A549 (cell line): Measurements from ENCODE around the gene CXCR1. TPM values are rescaled to one million over a fixed set of nuclear protein-coding genes. Genes with fewer than 3 reads are reported as not detected.

ENCODE experiments used
- ATAC-seq, 2 experiments: fragments of 200-7000 bp in 1 of 2; fragments of >200 bp in 1 of 2; cut with Nextera tagmentation in 1 of 2; cut with Tn5 transposase in 1 of 2; 3 replicates each; pipeline versions ENCODE4 v1.8.0 to v1.9.1; 2018 to 2020; ENCODE audit warnings: mild to moderate bottlenecking in 1 of 2, moderate library complexity in 1 of 2
- CTCF ChIA-PET: fragments of 300-600 bp; sonication (Branson Sonifier 250); formaldehyde crosslinking; extraction: SDS; loops from one replicate; lab custom pipeline; 2021; ENCODE audit warnings: antibody characterized with exemption, inconsistent platforms; lab: Yijun Ruan, JAX
- POLR2A ChIA-PET: fragments of 350-600 bp; formaldehyde crosslinking; extraction: SDS; loops from one replicate; lab custom pipeline; 2021; ENCODE audit warnings: antibody characterized with exemption, inconsistent platforms; lab: Yijun Ruan, JAX
- DNase-seq, 2 experiments: peaks; one replicate each; pipeline versions ENCODE4 v3.0.0 to v3.0.0-alpha.2; 2011 to 2016; ENCODE audit warnings: low read depth in 1 of 2, low spot score in 1 of 2
- FAIRE-seq: peaks from 2 replicates; lab custom pipeline; 2011; peaks lifted over from hg19 to GRCh38; lab: Jason Lieb, UNC
- H3K27ac ChIP-seq, 2 experiments: fragments of >200 bp; sonication (Bioruptor Twin); formaldehyde crosslinking; 3 replicates each; pipeline ENCODE4 v1.5.1; 2016 to 2017
- H3K4me1 ChIP-seq: fragments of >200 bp; sonication (Bioruptor Twin); formaldehyde crosslinking; 3 replicates; pipeline ENCODE4 v1.6.1; 2016
- H3K4me2 ChIP-seq: fragments of >200 bp; sonication (Bioruptor Twin); formaldehyde crosslinking; 3 replicates; pipeline ENCODE4 v1.6.1; 2016
- H3K4me3 ChIP-seq: fragments of >200 bp; sonication (Bioruptor Twin); formaldehyde crosslinking; 3 replicates; pipeline ENCODE4 v1.5.1; 2016
- H3K9me3 ChIP-seq: fragments of >200 bp; sonication (Bioruptor Twin); formaldehyde crosslinking; 3 replicates; pipeline ENCODE4 v1.6.1; 2016
- BCL3 ChIP-seq: fragments of >200 bp; sonication (Bioruptor Twin); formaldehyde crosslinking; IDR thresholded peaks from 3 replicates; pipeline ENCODE4 v1.6.1; 2016
- CHD4 ChIP-seq: fragments of 200-600 bp; sonication (generic); IDR thresholded peaks from 2 replicates; pipeline ENCODE4 v1.6.1; 2016; ENCODE audit warnings: antibody characterized with exemption, mild to moderate bottlenecking, borderline replicate concordance
- EHF ChIP-seq: fragments of 250-450 bp; sonication (Bioruptor Pico); IDR thresholded peaks from 2 replicates; pipeline ENCODE4 v1.5.0; 2020; ENCODE audit warnings: mild to moderate bottlenecking
- EHMT2 ChIP-seq: fragments of 200-600 bp; sonication (generic); IDR thresholded peaks from 2 replicates; pipeline ENCODE4 v1.6.1; 2016; ENCODE audit warnings: antibody characterized with exemption, low read depth, mild to moderate bottlenecking, moderate library complexity
- EP300 ChIP-seq, 2 experiments: fragments of >200 bp; sonication (Bioruptor Twin); formaldehyde crosslinking; IDR thresholded peaks; 2 replicates in 1 of 2; 3 replicates in 1 of 2; pipeline ENCODE4 v1.6.1; 2016 to 2017
- FOSB ChIP-seq: fragments of 250-450 bp; sonication (Bioruptor Pico); IDR thresholded peaks from 2 replicates; pipeline ENCODE4 v1.5.0; 2020; ENCODE audit warnings: mild to moderate bottlenecking, moderate library complexity
- GATA3 ChIP-seq: IDR thresholded peaks from 2 replicates; pipeline ENCODE4 v1.6.1; 2012; ENCODE audit warnings: borderline replicate concordance
- HMGXB4 ChIP-seq: fragments of 250-450 bp; sonication (Bioruptor Pico); IDR thresholded peaks from 2 replicates; pipeline ENCODE4 v1.5.0; 2021; ENCODE audit warnings: mild to moderate bottlenecking, moderate library complexity, borderline replicate concordance
- HOXA7 ChIP-seq: fragments of 250-450 bp; sonication (Bioruptor Pico); IDR thresholded peaks from 2 replicates; pipeline ENCODE4 v1.5.0; 2020; ENCODE audit warnings: mild to moderate bottlenecking, moderate library complexity
- HOXB5 ChIP-seq: fragments of 250-450 bp; sonication (Bioruptor Pico); IDR thresholded peaks from 2 replicates; pipeline ENCODE4 v1.5.0; 2020; ENCODE audit warnings: mild to moderate bottlenecking, moderate library complexity
- KDM5A ChIP-seq: fragments of 200-600 bp; sonication (generic); IDR thresholded peaks from 2 replicates; pipeline ENCODE4 v1.6.1; 2016; ENCODE audit warnings: antibody characterized with exemption, mild to moderate bottlenecking
- MAX ChIP-seq: IDR thresholded peaks from 2 replicates; pipeline ENCODE4 v1.6.1; 2012
- MAZ ChIP-seq: fragments of 150-350 bp; IDR thresholded peaks from 2 replicates; pipeline ENCODE4 v1.6.1; 2014; ENCODE audit warnings: antibody characterized with exemption, low read depth, low read length, borderline replicate concordance
- NR3C1 ChIP-seq: fragments of >200 bp; sonication (Bioruptor Twin); formaldehyde crosslinking; IDR thresholded peaks from 3 replicates; pipeline ENCODE4 v1.6.1; 2017
- PHF8 ChIP-seq: fragments of 200-600 bp; sonication (generic); IDR thresholded peaks from 2 replicates; pipeline ENCODE4 v1.6.1; 2016; ENCODE audit warnings: low read depth, mild to moderate bottlenecking, antibody characterized with exemption, moderate library complexity, borderline replicate concordance
- REST ChIP-seq: fragments of 200-600 bp; sonication (generic); IDR thresholded peaks from 2 replicates; pipeline ENCODE4 v1.6.1; 2016; ENCODE audit warnings: antibody characterized with exemption, mild to moderate bottlenecking, moderate library complexity
- RNF2 ChIP-seq: fragments of 200-600 bp; sonication (generic); IDR thresholded peaks from 2 replicates; pipeline ENCODE4 v1.6.1; 2016; ENCODE audit warnings: low read depth, mild to moderate bottlenecking, antibody characterized with exemption, moderate library complexity, borderline replicate concordance
- TFCP2L1 ChIP-seq: fragments of 250-450 bp; sonication (Bioruptor Pico); IDR thresholded peaks from 2 replicates; pipeline ENCODE4 v1.5.0; 2021; ENCODE audit warnings: mild to moderate bottlenecking
- USF2 ChIP-seq: fragments of 450-650 bp; IDR thresholded peaks from 2 replicates; pipeline ENCODE4 v1.6.1; 2014; ENCODE audit warnings: antibody characterized with exemption
- ZC3H11A ChIP-seq: fragments of 450-650 bp; IDR thresholded peaks from 2 replicates; pipeline ENCODE4 v1.6.1; 2014; ENCODE audit warnings: antibody characterized with exemption, mild to moderate bottlenecking
- WGBS: methylation state at CpG from one replicate; pipeline ENCODE4 v1.1.6; 2017; ENCODE audit errors: missing lambda C conversion rate; 5-methylcytosine and 5-hydroxymethylcytosine counted together
- polyA plus RNA-seq, 4 experiments: library from polyadenylated mRNA; depleted of rRNA in 3 of 4; stranded (reverse); fragments of >200 nt; fragmentation: RNase III in 1 of 4; extraction: RNeasy Plus Mini Kit Qiagen cat#74134 plus additional on column Dnase treatment in 1 of 4; gene quantifications; 2 replicates in 3 of 4; 3 replicates in 1 of 4; pipeline ENCODE4 v1.2.3, GENCODE V29; 2011 to 2017
- TF ChIP-seq, protein P1 (sequence below): IDR thresholded peaks from 2 replicates; pipeline ENCODE4 v1.6.1; 2012
- TF ChIP-seq, protein P2 (sequence below): fragments of 150-350 bp; IDR thresholded peaks from 2 replicates; pipeline ENCODE4 v1.6.1; 2014; ENCODE audit warnings: low read depth, mild to moderate bottlenecking, low read length

CXCR1 gene
- polyA plus RNA-seq, 2 of the 4 experiments (the other 2 are of a cell fraction), result not detected

GRCh38 chr2:218146056-218146455 lies 20.7 kb downstream of the CXCR1 start:
- H3K9me3 ChIP-seq, result no peaks in the 10 kb centered on the region
- no peak overlapping the region for H3K4me3 ChIP-seq
- FAIRE-seq (no peak), ATAC-seq (no peak), DNase-seq (no peak)
- no peak for TF ChIP-seq MAZ
- no peaks in the 10 kb centered on the region for H3K4me1 ChIP-seq
- H3K4me2 ChIP-seq, result no peak overlapping the region
- no peak overlapping the region for H3K27ac ChIP-seq
- ChIA-PET POLR2A (no interaction called here), CTCF (no interaction called here)

- ATAC-seq, result no peak
These were observed 21.6 kb downstream of the CXCR1 start for GRCh38 chr2:218145124-218145523.

DNA sequence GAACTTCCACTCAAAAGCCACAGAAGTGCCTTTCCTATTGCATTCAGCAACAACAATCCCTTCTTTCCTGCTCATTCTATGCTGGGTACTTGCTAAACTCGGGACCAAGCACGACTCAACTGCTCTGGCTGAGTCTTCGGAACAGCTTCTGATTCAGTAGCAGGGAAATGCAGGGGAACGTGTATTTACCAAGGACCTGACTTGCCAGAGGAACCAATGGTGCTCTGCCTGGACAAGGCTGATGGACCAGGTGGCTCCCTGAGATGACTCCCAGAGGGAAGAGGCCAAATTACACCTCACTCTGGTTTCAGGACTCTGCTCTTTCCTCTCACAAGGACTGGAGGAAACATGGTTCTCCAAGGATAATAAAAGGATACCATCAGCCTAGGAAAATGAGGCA lies 28.7 kb downstream of the CXCR1 start:
- Histone ChIP-seq H3K4me2 (no peak overlapping the region), H3K4me1 (no peaks in the 10 kb centered on the region), H3K27ac (no peak overlapping the region), H3K4me3 (no peak overlapping the region), H3K9me3 (no peaks in the 10 kb centered on the region)
- peak in 1 of 2 experiments; percentile 19; a peak in 2 of 6 replicates for ATAC-seq
- FAIRE-seq, result no peak
- TF ChIP-seq, protein P1, sequence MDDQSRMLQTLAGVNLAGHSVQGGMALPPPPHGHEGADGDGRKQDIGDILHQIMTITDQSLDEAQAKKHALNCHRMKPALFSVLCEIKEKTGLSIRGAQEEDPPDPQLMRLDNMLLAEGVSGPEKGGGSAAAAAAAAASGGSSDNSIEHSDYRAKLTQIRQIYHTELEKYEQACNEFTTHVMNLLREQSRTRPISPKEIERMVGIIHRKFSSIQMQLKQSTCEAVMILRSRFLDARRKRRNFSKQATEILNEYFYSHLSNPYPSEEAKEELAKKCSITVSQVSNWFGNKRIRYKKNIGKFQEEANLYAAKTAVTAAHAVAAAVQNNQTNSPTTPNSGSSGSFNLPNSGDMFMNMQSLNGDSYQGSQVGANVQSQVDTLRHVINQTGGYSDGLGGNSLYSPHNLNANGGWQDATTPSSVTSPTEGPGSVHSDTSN, result no peak
- no peak for TF ChIP-seq FOSB (CRISPR knock-in tag)
- TF ChIP-seq NR3C1, result no peak
- no peak for TF ChIP-seq GATA3
- no peak for TF ChIP-seq USF2
- no peak for TF ChIP-seq MAX
- no peak for TF ChIP-seq HOXA7
- TF ChIP-seq ZC3H11A, result no peak
- TF ChIP-seq KDM5A, result no peak
- DNase-seq, result no peak
- CTCF ChIA-PET, result no interaction called here
- WGBS, result 29% methylated on average over 4 of the region's 4 CpGs
- POLR2A ChIA-PET, result no interaction called here

More at GRCh38 chr2:218145124-218145523, 21.6 kb downstream of the CXCR1 start:
- FAIRE-seq (no peak), DNase-seq (no peak)
- Histone ChIP-seq H3K27ac (no peak overlapping the region), H3K4me3 (no peak overlapping the region), H3K9me3 (no peaks in the 10 kb centered on the region), H3K4me1 (no peaks in the 10 kb centered on the region), H3K4me2 (no peak overlapping the region)
- POLR2A ChIA-PET, result no interaction called here
- 9% methylated on average over 3 of the region's 3 CpGs for WGBS
- CTCF ChIA-PET, result no interaction called here
- TF ChIP-seq BCL3, result no peak
- TF ChIP-seq EHF (CRISPR knock-in tag), result no peak
- TF ChIP-seq CHD4, result no peak
- TF ChIP-seq, protein P2, sequence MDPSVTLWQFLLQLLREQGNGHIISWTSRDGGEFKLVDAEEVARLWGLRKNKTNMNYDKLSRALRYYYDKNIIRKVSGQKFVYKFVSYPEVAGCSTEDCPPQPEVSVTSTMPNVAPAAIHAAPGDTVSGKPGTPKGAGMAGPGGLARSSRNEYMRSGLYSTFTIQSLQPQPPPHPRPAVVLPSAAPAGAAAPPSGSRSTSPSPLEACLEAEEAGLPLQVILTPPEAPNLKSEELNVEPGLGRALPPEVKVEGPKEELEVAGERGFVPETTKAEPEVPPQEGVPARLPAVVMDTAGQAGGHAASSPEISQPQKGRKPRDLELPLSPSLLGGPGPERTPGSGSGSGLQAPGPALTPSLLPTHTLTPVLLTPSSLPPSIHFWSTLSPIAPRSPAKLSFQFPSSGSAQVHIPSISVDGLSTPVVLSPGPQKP, result no peak

GRCh38 chr2:218137514-218137913 lies 29.2 kb downstream of the CXCR1 start:
- ChIA-PET POLR2A (no interaction called here), CTCF (no interaction called here)
- WGBS, result 43% methylated on average over 3 of the region's 3 CpGs
- no peak overlapping the region for H3K27ac ChIP-seq
- no peak overlapping the region for H3K4me3 ChIP-seq
- H3K4me2 ChIP-seq, result no peak overlapping the region
- FAIRE-seq, result no peak
- H3K4me1 ChIP-seq, result no peaks in the 10 kb centered on the region
- ATAC-seq, result no peak
- no peaks in the 10 kb centered on the region for H3K9me3 ChIP-seq
- DNase-seq, result no peak
- TF ChIP-seq PHF8 (no peak), EHMT2 (no peak), HMGXB4 (CRISPR knock-in tag) (no peak), REST (no peak), HOXB5 (no peak), TFCP2L1 (CRISPR knock-in tag) (no peak), EP300 (IDR thresholded peaks at IDR 0.05) (no peak), RNF2 (no peak)
